HG03575 (cell line): ENCODE data around the gene HABP4.

Experiments used
- ATAC-seq: cut with Tn5 transposase; IDR thresholded peaks from one replicate; pipeline ENCODE4 v1.9.1; 2021; ENCODE audit not compliant: unreplicated experiment, insufficient number of reproducible peaks, low FRiP score; ENCODE audit errors: extremely low read depth

HABP4 gene

DNA sequence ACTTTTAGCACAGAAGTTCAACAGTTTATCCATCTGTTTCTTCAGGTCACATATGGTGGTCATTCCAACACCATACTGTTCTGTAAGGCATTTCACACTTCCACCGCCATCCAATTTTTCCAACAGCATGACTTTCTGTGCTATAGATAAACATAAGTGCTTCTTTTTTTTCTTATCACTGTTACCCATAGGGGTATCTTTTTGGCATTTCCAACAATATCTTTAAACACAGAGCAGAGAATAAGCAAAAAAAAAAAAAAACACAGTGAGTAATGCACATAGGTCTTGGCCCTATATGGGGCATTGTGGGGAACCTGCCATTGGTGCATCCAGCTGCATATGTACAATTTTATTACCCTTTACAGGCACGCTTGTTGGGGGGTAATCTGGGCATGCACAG, 19.6 kb upstream of the HABP4 start:
- no peak for ATAC-seq

DNA sequence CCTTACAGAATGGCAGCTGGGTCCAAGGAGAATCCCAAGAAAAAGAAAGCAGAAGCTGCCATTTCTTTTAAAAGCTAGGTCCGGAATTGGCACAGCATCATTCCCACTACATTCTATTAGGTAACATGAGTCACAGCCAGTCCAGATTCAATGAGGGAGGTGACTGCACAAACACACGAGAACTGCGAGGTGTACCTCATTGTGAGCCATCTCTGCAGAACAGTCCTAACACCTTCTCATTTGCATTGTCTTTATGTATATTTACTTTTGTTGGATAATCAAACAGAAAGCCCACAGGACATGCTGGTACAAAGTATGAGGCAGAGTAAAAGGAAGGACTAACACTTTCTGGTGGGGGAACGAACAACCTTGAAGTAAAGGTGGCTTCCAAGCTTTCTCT, 14.6 kb upstream of the HABP4 start:
- ATAC-seq, result no peak

GRCh38 chr9:96436063-96436455, 13.9 kb upstream of the HABP4 start:
- no peak for ATAC-seq

DNA sequence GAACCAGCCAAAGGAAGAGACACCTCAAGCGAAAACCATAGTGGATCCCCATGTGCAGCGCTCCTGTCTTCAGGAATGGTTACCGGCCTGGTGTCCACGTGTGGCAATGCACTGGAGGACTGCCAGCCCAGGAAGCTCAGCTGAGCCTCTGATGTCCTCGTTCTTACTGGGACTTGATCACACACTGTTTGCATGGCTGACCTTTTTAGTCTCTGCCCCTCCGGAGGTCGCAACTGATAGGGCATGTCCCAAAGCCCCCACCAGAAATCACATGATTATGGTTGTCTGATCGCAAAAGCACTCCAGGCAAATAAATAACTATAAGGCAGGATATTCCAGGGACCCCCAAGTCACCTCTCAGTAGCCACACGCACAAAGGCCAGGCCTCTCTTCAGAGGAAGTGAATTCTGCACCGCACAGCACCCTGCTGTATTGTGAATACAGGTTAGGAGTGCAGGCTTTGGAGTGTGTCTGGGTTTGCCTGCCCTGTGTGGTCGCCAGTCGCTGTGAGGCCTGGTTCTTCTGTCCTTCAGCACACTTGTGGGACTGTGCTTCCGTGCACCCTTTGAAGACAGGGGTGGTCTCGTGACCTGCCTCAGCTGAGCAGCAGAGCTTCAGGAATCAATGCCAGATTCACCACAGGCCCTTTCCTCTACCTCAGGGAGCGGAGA, 13.4 kb upstream of the HABP4 start:
- no peak for ATAC-seq

DNA sequence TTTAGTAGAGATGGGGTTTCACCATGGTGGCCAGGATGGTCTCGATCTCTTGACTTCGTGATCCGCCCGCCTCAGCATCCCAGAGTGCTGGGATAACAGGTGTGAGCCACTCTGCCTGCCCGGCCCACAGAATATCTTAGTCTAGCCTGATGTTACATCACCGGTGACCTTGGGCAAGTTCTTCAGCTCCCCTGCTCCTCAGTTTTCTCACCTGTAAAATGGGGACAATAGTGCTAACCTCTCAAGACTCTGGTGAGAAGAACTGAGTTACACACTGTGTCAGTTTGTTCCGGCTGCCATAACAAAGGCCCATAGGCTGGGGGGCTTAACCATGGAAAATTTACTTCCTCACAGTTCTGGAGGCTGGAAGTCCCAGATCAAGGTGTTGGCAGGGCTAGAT, 12.5 kb upstream of the HABP4 start:
- no peak for ATAC-seq

DNA sequence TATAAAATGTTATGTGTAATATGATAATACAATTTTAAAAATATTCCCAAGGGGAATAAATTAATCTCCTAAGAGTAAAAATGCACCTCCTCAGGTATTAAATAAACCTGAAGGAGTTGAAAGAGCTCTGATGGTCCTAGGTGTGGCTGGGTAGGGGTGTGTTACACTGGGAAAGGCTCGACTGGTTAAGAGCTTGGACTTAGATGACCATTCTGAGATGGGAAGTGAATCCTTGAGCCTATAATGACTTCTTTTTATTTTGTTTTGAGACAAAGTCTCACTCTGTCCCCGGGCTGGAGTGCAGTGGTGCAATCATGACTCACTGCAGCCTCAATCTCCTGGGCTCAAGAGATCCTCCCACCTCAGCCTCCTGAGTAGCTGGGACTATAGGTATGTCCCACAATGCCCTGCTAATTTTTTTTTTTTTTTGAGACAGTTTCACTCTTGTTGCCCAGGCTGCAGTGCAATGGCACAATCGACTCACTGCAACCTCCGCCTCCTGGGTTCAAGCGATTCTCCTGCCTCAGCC, 9.2 kb upstream of the HABP4 start:
- no peak for ATAC-seq

GRCh38 chr9:96441798-96442445, 8.0 kb upstream of the HABP4 start:
- no peak for ATAC-seq

DNA sequence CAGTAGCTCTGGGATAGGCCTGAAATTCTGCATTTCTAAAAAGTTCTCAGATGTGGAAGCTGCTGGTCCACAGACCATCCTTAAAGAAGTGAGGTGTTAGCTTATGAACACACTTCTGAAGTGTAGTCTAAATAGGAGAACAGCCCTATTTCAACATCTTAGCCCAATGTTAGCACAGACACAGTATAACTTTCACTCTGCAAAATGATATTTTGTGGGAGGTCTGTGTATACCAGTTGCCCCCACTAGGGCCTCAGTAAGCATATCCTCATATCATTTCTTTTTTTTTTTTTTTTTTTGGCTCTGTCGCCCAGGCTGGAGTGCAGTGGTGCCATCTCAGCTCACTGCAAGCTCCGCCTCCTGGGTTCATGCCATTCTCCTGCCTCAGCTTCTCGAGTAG, 7.5 kb upstream of the HABP4 start:
- ATAC-seq, result no peak

DNA sequence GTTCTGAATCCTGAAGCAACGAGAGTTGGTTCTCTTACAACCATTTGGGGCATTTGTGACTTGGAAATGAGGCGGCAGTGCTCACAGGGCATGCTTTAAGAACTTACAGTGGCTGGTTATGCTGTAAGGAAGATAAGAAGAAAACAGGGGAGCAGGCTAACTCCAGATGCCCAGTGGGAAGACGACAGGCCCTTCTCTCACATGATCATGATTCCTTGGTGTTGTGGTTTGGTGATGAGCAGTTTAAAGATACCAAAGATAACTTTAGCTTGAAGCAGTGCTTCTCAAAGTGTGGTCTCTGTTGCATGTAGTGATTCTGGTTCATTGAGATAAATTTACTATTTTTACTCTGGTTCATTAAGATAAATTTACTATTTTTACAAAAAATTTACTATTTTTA, 2.6 kb upstream of the HABP4 start:
- no peak for ATAC-seq

GRCh38 chr9:96448546-96449170, 1.3 kb upstream of the HABP4 start:
- ATAC-seq, result no peak

- no peak for ATAC-seq
Observed at GRCh38 chr9:96449523-96449844, 485 bp upstream of the HABP4 start.

DNA sequence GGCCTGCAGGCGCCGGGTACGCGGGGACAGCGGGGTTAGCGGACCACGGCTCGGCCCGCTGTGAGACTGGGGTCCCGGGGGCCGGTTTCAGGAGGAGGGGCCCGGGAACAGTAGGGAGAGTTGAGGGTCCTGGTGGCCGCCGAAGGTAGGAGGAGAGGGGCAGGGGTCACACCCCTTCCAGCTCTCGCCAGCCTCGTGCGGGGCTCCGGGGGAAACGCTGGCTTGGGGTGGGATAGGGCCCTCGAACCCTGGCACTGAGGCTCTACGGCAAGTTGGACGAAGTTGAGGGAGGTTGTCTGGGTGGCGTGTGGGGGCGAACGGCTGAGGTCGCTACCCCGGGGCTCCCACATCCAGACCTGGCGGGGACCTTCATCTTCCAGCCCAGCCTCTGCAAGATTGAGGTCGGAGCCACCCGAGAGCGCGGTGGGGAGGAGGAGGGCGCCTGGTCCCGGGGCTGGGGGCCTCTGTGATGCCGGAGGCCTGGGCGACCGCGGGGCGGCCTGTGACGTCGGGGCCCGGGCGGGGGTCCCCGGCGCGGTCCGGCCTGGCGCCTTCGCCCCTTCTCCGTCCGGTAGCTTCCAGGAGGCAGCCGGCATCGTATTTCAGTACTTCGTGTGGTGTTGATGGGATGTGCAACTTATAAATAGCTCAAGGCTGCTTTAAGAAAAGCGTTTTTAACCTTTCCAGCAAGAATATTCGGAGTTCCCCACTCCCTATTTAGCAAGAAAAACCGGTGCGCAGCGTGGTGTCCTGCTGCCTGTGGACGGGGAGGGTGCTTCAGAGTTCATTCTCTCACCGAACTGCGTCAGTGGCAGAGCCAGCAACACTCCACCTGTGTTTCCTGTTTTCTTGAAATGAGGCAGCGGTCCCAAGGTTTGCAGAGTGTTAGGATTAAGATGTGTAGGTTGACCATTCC, 902 bp downstream of the HABP4 start:
- ATAC-seq, result no peak

GRCh38 chr9:96453625-96454024, 3.7 kb downstream of the HABP4 start:
- no peak for ATAC-seq

GRCh38 chr9:96457266-96457665, 7.3 kb downstream of the HABP4 start:
- no peak for ATAC-seq

- ATAC-seq, result no peak
Observed at GRCh38 chr9:96458226-96458625, 8.3 kb downstream of the HABP4 start.

DNA sequence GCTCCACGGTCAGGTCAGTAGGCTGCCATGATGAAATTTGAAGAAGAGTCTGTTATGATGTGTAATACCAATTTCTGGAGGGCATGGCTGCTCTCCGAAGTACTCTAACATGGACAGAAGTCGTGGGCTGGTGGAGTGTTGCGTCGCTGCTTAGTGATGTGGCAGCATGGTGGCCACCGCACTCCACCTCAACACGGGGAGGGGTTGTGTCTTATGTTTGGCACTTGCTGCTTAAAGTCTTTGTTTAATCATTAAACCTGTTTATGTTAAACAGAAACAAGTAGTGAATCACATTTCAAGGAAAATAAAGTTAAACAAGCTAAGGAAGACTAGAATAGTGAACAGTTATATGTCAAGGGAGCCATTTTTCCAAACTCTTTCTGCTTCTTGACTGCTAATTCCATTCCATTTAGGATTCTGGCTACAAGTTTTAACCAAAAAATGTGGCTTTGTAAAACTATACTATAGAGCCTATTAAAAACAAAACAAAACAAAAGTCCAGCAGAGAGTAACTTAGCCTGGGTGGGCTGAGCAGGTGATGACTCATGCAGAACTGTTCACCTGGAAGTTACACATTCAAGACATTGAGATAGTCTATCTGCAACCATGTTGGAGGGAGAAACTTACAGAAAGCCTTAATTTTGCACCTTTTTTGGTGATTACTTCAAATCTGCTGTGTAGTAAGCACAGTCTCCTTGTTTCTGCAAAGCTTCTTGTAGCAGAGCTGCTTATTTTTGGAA, 9.5 kb downstream of the HABP4 start:
- ATAC-seq, result no peak

DNA sequence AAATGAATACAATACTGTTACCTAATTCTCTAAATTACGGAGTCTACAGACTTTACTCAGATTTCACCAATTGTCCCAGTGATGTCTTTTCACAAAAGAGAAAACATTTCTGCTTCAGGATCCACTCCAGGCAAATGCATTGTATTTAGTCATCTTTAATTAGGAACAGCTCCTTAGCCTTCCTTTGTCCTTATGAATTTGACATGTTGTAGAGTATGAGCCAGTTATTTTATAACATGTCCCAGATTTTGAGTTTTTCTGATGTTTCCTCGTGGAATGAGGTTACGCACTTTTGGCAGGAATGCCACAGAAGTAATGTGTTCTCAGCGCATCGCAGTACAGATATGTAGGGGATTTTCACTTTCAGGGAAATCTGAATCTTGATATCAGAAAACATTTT, 10.5 kb downstream of the HABP4 start:
- no peak for ATAC-seq

DNA sequence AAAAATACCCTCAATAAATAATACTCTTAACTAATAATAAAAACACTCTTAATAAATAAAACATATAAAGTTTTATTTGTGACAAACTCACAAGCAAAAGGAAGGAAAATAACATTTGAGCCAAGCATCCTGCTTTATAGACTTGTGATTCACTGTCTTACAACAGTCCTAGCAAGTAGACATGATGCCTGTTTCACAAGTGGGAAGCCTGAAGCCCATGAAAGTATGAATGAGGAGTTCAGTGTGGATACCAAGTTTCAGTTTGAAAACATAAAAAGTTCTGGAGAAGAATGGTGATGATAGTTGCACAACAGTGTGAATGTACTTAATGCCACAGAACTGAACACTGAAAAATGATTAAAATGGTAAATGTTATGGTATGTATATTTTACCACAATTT, 10.9 kb downstream of the HABP4 start:
- no peak for ATAC-seq

DNA sequence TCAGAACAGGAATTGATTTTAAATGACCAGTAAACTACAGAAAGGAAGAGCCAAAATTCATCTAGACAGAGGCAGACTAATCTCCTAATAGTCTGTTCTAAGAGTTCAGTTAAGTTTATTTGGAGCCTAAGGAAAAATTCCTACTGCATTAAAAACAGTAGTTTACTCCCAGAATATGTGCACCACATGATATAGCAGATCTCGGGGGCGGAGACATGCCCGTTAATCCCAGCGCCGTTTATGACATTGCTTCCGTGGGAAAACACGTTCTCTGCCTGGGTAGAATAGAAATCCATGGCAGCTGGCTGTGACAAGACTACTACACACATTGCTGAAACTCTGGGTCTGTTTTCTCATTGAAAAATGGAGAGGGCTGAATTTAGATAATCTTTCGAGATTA, 11.4 kb downstream of the HABP4 start:
- ATAC-seq, result no peak
